Measurements from ENCODE around the gene ADRA2A. TPM values are rescaled to one million over a fixed set of nuclear protein-coding genes. Genes with fewer than 3 reads are reported as not detected.

Gene ADRA2A
- total RNA-seq, 1 experiment from 2014 or later = not detected

GRCh38 chr10:111128331-111129180, 51.7 kb downstream of the ADRA2A start:
- DNase-seq (ENCODE audit: extremely low read depth, low read depth) = peak; percentile 22

- no peak for DNase-seq (ENCODE audit: extremely low read depth, low read depth)
Measured at GRCh38 chr10:111129363-111129762, 52.5 kb downstream of the ADRA2A start.

GRCh38 chr10:111130471-111130870, 53.6 kb downstream of the ADRA2A start:
- DNase-seq (ENCODE audit: extremely low read depth, low read depth) = no peak

Small RNAs within 50 kb of the gene (small RNA-seq; reads per million reads assigned to genes)
- 0 reads per million in 2 experiments for gene AL355863.1

Other genes with a start within 250 kb of the ADRA2A start
- 71.5 and 82.1 TPM in 2 replicates for gene PDCD4, start 205.1 kb upstream of the ADRA2A start, total RNA-seq (2014; rRNA removed; shearing (Covaris generic))
- 95.8 and 110 TPM in 2 replicates for gene BBIP1, start 157.8 kb upstream of the ADRA2A start, total RNA-seq (2014; rRNA removed; shearing (Covaris generic))
- gene SHOC2, start 157.4 kb upstream of the ADRA2A start, total RNA-seq (2014; rRNA removed; shearing (Covaris generic)) = 32.0 and 34.8 TPM in 2 replicates